WERI-Rb-1 (cell line): ENCODE data around the gene ZNRF1.

Experiments used
- DNase-seq: peaks from one replicate; pipeline ENCODE4 v3.0.0-alpha.2; 2020
- H3K27ac ChIP-seq: fragments of 250-450 bp; sonication (Bioruptor Pico); 2 replicates; pipeline ENCODE4 v1.5.1; 2020; ENCODE audit warnings: mild to moderate bottlenecking, moderate library complexity
- H3K27me3 ChIP-seq: fragments of 250-450 bp; sonication (Bioruptor Pico); 2 replicates; pipeline ENCODE4 v1.5.1; 2021; ENCODE audit warnings: mild to moderate bottlenecking, low read depth, moderate library complexity; ENCODE audit not compliant: insufficient read depth, severe bottlenecking
- H3K36me3 ChIP-seq: fragments of 250-450 bp; sonication (Bioruptor Pico); 2 replicates; pipeline ENCODE4 v1.5.1; 2020; ENCODE audit warnings: mild to moderate bottlenecking, moderate library complexity
- H3K4me3 ChIP-seq: 2 replicates; pipeline ENCODE4 v1.5.1; 2011; ENCODE audit warnings: low read depth, mild to moderate bottlenecking, control low read depth, low read length
- H3K9me3 ChIP-seq: fragments of 250-450 bp; sonication (Bioruptor Pico); 2 replicates; pipeline ENCODE4 v1.5.1; 2021; ENCODE audit warnings: mild to moderate bottlenecking, moderate library complexity; ENCODE audit not compliant: severe bottlenecking
- TF ChIP-seq, protein P1 (sequence below): IDR thresholded peaks from 2 replicates; pipeline ENCODE4 v1.5.1; 2011; ENCODE audit warnings: low read depth, mild to moderate bottlenecking, control low read depth, inconsistent platforms, low read length

Gene ZNRF1

DNA sequence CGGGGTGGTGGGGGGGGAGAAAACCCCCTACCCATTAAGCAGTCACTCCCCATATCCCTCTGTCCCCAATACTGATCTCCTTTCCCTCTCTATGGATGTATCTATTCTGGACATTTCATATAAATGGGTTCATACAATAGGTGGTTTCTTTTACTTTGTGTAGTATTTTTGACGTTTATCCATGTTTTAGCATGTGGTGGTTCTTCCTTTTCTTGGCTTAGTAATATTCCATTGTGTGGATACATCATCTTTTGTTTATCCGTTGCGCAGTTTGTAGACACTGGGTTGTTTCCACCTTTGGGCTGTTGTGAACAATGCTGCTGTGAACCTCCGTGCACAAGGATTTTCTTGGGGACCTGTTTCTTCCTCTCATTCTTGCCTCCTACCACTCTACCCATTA is 105.2 kb downstream of the ZNRF1 start:
- Histone ChIP-seq H3K36me3 (peaks cover 16% of the 10 kb centered on the region), H3K27me3 (no peaks in the 10 kb centered on the region), H3K9me3 (no peaks in the 10 kb centered on the region), H3K4me3 (no peak overlapping the region), H3K27ac (no peak overlapping the region)
- DNase-seq = no peak
- TF ChIP-seq, protein P1, sequence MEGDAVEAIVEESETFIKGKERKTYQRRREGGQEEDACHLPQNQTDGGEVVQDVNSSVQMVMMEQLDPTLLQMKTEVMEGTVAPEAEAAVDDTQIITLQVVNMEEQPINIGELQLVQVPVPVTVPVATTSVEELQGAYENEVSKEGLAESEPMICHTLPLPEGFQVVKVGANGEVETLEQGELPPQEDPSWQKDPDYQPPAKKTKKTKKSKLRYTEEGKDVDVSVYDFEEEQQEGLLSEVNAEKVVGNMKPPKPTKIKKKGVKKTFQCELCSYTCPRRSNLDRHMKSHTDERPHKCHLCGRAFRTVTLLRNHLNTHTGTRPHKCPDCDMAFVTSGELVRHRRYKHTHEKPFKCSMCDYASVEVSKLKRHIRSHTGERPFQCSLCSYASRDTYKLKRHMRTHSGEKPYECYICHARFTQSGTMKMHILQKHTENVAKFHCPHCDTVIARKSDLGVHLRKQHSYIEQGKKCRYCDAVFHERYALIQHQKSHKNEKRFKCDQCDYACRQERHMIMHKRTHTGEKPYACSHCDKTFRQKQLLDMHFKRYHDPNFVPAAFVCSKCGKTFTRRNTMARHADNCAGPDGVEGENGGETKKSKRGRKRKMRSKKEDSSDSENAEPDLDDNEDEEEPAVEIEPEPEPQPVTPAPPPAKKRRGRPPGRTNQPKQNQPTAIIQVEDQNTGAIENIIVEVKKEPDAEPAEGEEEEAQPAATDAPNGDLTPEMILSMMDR = no peak

DNA sequence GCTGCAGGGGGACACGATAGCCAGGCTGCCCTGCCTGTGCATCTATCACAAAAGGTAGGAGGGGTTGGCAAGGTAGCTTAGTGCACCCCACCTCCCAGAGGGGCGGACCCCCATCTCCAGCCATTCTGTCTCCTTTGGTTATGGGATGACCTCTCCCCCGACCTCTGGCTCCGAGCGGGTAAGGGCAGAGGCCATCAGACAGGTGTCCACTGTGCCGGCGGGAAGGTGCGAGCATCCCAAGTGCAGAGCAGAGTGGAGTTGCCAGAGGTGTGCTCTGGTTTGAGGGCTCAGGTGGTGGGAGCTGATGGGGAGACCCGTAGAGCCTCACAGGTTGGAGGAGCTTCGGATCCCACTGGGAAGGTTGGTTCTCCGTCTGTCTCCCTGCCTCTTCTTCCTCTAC is 106.0 kb downstream of the ZNRF1 start:
- Histone ChIP-seq H3K4me3 (no peak overlapping the region), H3K36me3 (peaks cover 20% of the 10 kb centered on the region), H3K27me3 (no peaks in the 10 kb centered on the region), H3K27ac (no peak overlapping the region), H3K9me3 (no peaks in the 10 kb centered on the region)
- TF ChIP-seq, protein P1 = no peak
- no peak for DNase-seq

DNA sequence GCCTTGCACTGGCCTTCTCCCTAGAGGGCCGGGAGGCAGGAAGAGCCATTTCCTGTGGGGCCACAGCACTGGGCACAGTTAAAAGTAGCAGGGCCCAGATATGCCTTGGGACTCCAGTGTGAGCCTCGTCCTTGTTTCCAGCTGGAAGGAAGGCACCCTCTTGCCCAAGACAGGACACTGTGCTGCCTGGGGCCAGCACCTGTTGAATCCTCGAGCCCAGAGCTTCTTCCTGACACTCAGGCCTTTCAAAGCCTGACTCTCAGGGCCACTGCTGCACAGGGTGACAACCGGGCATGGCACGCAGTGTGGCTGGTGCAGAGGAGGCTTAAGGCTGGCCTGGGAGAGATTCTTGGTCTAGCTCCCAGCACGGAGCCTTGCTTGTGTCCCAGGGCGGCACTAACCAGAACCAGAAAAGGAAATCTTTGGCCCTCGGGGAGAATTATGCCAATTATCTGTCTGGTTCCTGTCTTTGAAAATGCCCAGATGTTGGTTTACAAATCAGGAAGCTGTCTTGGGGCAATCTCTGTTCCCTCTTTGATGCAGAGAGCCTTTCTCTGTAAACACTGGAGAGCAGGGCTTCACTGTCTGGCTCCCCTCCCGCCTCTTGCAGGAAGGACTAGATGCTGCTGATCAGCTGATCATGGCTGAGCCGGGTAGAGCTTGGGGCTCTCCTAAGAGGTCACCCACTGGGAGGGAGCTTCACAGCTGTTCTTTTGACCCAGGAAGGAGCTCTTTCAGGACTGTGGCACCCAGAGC is 106.7 kb downstream of the ZNRF1 start:
- Histone ChIP-seq H3K27ac (no peak overlapping the region), H3K9me3 (no peaks in the 10 kb centered on the region), H3K27me3 (no peaks in the 10 kb centered on the region), H3K36me3 (peaks cover 20% of the 10 kb centered on the region), H3K4me3 (no peak overlapping the region)
- no peak for DNase-seq
- TF ChIP-seq, protein P1 = no peak

DNA sequence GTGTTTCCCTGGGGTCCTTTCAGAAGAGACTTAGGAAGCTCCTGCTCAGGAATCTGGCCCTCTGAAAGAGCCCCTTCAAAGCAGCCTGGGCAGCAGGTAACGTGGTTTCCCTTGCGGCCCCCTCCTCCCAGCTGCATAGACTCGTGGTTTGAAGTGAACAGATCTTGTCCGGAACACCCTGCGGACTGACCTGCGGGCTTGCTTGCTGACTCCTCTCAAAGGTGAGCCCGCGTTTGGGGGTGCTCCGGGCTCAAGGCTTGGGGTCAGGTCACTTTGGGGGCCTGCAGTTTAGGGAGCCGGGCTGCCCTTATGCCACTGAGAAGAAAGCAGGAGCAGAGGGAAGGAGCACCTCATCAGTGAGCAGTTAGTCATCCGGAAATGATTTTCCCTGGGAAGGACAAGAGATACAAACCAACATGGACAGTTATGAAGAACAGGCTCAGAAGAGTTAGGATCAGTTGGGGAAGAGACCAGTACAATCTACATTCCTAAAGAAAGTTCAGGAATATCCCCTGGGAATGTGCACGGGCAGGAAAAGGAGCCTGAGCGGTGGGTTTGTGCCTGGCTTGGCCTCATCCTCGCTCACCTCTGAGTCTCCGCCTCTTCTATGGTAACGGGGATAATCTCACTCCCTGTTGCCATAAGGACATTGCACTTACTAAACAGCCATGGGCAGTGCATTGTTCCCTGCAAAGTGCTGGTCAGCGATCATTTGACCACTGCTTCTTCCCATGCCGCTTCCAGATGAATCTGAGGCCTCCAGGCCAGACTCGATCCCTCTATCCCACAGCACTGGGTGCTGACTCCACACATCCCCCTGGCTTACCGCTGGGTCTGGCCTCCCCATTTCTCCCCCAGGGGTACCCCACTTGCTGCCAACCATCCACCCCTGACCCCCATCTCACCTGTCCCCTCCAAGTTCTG is 107.8 kb downstream of the ZNRF1 start:
- no peak overlapping the region for H3K4me3 ChIP-seq
- H3K27ac ChIP-seq = peak overlapping the region; percentile 22; the same call in 1 of the 2 replicates
- DNase-seq = no peak
- peaks cover 20% of the 10 kb centered on the region; the same call in 1 of the 2 replicates for H3K36me3 ChIP-seq
- H3K9me3 ChIP-seq = no peaks in the 10 kb centered on the region
- TF ChIP-seq, protein P1 = no peak
- H3K27me3 ChIP-seq = no peaks in the 10 kb centered on the region

DNA sequence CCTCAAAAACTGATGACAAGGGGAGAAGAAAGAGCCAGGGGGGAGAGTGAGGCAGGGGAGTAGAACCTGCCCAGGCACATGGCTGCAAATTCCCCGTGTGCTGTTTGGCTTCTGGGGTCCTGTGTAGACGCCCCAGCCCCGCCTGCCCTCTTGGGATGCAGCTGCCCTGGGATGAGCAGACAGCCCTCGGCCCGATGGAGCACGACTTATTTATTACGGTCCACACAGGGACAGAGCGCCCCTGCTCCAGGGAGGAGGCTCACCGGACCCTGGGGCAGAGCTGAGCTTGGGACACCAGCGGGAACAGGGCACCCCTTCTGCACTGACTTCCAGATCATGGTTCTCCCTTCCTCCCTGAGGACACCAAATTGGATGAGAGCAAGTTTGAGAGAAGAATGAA is 108.7 kb downstream of the ZNRF1 start:
- Histone ChIP-seq H3K36me3 (peaks cover 20% of the 10 kb centered on the region; the same call in 1 of the 2 replicates), H3K4me3 (no peak overlapping the region), H3K27me3 (no peaks in the 10 kb centered on the region), H3K27ac (no peak overlapping the region), H3K9me3 (no peaks in the 10 kb centered on the region)
- TF ChIP-seq, protein P1 = no peak
- DNase-seq = no peak
